GM15510 (cell line): ENCODE data around the gene EEF2KMT.

ENCODE experiments used
- POLR2A ChIP-seq: IDR thresholded peaks from 3 replicates; pipeline ENCODE4 v1.6.1; 2011; ENCODE audit warnings: borderline replicate concordance; ENCODE audit not compliant: insufficient read length; ENCODE audit errors: extremely low read depth

Gene EEF2KMT

DNA sequence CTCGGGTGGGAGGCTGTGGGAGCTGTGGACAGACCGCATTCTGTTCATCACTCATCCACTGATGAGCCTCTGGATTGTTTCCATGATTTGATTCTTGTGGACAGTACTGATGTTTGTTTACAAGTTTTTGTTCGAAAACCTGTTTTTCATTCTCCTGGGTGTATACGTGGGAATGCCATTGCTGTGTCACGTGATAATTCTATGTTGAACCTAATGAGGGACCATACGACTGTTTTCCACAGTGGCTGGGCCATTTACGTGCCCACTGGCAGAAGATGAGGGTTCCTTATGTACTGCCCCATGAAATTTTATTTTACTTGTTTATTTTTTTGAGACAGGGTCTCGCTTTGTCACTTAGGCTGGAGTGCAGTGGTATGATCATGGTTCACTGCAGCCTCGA is 28.5 kb downstream of the EEF2KMT start:
- no peak for TF ChIP-seq POLR2A

DNA sequence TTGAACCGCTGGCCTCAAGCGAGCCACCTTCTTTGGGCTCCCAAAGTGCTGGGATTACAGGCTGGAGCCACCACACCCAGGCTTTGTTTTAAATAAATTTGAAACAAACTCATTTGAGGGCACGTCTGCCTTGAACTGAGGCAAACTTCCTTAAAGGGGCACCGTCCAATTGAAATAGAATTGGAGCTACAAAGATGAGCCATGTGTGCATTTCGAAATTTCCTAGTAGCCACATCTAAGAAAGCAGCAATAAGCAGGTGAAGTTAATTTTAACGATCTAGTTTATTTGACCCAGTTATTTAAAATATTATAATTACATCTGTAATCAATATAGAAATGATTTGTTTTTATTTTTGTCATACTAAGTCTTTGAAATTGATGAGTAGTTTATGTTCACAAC is 31.1 kb downstream of the EEF2KMT start:
- no peak for TF ChIP-seq POLR2A

DNA sequence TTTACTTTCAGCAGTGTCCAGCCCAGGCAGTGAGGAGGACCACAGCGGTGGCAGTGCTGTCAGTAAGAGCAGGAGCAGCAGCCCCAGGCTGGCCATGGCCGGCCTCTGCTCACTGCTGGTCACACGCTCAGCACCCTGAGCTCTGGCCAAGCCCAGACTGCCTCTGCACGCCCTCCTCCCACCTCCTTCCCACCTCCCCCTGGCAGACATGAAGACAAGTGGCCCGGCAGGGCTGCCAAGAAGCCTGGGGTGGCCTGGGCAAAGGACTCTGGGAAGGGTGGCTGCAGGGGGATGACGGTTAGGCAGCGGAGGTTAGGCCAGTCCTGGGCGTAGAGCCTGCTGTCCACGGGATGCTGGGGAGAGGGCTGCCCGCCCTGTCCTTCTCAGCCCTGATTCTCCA is 31.8 kb downstream of the EEF2KMT start, which contains the start of gene C16orf89:
TSS of gene C16orf89 (minus strand) at position 144 of the 400 bp plus-strand sequence. CDS start at position 96, 48 bp downstream.
- TF ChIP-seq POLR2A = no peak

DNA sequence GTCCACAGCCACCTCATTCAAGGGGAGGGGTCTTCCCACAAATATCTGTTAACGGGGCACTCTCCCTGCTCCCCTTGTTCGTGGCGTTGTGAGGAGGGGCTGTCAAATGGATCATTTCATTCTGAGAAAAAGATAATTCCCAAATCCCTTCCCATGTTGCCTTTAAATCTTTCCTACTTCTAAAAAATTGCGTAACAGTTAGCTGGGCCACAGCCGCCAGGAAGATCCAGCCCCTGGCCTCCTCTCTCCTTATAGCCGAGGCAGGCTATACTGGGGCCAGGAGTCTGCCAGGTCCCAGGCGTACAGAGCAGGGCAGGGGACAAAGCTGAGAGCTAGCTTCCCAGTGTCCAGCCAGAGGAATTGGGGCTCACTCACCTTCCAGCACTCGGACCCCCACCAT is 32.3 kb downstream of the EEF2KMT start:
- TF ChIP-seq POLR2A = no peak

DNA sequence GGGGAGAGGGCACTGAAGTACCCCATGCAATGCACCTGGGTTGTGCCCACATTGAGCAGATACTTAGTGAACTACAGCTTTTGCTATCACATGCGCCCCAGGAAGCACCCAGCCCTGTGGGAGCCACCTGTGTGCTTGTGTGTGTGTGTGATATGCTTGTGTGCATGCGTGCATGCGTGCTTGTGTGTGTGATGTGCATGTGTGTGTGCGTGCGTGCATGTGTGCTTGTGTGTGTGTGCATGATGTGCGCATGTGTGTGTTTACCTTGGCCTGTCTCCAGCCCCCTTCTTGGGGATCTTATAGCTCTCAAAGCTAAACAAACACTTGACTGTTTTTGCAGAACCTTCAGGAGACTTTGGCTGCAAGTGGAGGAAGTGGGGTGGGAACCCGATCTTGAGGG is 32.7 kb downstream of the EEF2KMT start:
- no peak for TF ChIP-seq POLR2A

DNA sequence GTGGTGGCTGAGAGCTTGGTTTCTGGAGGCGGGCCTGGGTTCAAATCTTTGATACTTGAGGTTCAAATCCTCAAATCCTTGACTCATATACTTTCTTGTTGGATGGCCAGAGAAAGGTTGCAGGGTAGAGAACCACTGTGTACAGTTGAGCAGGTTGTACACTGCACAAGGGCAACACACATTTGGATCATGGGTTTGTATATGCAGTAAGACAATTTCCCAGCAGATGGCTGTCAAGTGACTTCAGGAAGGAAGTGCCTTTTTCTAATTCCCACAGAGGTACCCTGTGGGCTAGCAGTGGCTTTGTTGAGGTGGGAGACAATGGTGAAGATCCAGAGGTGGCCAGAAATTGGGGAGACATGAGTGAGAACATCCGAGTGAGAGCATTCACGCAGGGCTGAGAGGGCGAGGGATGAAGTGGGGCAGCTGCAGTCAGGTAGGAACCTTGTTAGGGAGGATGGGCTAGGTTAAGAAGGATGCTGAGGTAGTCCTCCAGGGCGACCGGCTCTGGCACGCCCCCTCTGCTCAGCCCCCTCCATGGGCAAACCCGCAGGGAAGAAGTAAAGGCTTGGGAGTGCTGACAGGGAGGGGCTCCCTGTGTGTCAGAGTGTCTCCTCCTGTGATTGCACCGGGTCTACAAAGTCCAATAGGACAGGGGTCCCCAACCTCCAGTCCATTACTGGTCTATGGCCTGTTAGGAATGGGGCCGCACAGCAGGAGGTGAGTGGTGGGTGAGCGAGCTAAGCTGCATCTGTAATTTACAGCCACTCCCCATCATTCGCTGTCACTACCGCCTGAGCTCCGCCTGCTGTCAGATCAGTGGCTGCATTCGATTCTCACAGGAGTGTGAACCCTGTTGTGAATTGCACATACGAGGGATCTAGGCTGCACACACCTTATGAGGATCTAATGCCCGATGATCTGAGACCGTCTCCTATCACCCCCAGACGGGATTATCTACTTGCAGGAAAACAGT is 34.5 kb downstream of the EEF2KMT start:
- no peak for TF ChIP-seq POLR2A

DNA sequence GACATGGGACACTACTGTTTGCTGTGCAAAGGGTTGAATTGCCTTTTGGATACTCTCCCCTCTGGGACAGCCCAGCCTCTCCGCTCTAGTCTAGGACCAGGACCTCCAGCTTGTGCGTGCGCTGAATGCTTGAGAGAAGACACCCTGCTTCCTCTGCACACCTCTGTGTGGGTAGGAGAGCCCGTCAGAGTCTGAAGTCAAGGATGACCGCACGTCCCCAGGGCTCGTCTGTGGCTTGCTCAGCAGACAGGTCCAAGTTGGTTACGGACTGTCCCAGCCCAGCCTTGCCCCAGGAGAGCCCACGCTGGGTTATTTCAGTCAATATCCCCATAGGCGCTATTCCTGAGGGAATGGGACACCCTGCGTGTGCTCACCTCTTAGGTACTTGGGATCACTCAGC is 35.5 kb downstream of the EEF2KMT start:
- no peak for TF ChIP-seq POLR2A

DNA sequence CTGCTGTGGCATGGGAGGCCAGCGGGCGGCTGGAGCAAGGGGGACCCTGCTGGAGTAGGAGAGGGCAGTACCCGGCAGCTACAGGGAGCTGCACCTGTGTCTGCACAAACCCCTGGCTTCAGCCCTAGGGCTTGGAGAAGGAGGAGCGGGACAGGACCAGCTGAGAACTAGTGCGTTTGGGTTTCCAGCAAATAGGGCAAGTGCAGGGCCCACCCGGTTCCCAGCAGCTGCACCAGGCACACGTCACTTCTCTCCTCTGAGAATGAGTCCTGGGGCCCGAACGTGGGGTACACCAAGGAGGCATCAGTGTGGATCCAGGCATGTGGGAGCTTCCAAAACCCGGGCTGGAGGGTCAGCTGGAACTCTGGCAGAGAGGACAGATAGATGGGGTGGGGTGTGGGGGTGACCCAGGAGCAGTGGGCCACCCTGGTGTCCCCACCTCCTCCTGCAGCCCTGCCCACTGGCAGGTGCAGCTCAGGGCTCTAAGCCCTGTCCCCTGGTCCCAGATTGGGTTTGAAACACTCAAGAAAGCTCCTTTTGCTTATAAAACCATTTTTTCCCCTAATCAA is 37.4 kb downstream of the EEF2KMT start:
- TF ChIP-seq POLR2A = no peak

DNA sequence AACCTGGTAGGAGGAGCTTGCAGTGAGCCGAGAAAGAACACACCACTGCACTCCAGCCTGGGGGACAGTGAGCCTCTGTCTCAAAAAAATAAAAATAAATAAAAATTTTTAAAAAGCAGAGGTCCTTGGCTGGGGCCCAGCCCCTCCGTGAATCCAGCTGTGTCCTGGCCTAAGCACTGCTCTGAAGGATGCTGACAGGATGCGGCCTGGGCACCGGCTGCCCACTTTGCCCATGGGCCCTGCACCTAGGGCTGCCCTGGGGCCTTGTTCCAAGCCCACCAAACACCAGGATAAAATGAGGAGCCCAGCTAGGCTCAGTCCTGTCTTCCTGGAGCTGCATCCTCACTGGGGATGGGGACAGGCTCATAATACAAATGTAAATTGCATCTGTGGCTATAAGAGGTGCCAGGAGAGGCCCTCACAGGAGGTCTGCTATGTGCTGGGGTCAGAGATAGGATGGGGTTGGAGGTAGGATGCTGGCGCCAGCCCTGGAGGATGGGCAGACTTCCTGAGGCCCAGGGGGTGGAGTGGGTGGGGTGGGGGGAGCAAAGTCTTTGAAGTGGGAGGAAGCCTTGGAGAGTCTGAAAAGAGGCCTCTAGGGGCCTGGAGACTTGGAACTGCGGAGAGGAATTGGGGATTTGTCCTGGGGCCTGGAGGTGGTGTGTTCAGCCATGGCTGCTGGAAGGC is 38.1 kb downstream of the EEF2KMT start:
- TF ChIP-seq POLR2A = no peak

DNA sequence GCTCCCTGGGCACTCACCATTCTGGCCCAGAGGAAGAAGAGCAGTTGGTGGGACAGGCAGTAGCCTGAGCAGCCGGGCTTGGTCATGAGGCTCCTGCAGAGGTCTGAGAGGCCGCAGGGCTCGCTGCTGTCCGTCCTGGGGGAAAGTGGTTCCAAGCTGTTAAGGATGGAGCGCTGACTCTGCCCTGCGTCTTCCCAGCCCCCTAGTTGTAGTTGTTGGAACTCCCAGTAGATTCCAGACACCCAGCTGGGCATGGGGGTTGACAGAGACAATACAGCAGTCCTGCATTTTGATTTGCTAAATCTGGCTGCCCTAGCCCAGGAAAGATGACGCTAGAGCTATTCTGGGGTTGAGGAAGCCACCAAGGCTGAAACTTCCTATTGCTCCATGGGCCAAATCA is 39.1 kb downstream of the EEF2KMT start:
- no peak for TF ChIP-seq POLR2A

DNA sequence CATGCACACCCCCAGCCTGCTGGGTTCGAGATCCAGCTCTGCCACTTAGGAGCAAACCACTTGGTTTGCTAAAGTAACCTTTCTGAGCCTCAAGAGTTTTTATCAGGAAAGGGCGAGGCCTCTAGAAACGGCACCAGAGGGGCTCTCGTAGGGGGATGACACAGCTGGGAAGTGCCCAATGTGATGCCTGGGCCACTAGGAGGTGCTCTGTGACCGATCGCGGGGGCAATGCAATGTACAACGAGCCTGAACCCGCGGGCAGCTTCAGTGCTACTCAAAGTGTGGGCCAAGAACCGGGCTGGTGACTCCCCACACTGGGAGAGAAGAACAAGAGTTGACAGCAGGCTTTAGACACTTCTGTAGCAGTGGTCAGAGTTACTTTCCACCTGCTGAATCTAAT is 41.2 kb downstream of the EEF2KMT start:
- no peak for TF ChIP-seq POLR2A

DNA sequence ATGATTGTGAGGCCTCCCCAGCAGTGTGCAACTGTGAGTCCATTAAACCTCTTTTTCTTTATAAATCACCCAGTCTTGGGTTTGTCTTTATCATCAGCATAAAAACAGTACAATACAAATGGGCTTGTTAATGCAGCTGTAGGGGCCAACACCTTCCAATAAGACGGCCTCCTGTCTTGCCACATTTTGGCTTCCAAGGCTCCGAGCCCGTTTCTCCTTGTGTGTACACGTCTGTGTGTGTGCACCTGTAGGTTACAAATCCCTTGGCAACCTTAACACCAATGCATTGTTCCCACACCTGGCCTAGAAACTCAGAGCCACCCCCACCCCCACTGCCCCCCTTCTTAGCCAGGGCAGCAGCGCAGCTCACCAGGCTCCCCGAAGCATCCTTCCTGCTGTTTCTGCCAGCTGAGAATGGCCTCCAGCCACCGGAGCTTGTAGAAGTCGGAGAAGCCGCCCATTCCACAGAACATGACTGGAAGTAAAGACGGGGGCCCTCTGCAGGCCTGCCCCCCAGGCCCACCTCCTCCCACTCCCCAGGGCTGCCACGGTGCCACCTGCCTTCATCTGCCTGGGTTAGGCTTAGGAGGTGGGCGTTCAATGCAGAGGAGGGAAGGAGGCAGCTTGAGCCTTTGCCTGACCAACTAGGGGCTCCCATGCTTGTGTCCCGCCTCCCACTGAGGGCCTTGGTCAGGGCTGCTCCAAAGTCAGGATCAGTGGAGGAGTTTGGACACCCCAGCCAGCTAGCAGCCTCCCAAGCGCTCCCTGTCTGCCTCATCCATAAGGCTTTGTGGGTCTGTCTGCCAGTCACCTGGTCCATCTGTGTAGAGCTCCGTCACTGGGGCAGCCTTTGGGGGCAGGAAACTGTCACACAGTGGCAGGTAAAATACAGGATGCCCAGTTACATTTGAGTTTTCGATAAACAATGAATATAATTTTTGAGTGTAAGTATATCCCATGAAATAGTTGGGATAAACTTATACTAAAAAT is 42.4 kb downstream of the EEF2KMT start:
- no peak for TF ChIP-seq POLR2A

DNA sequence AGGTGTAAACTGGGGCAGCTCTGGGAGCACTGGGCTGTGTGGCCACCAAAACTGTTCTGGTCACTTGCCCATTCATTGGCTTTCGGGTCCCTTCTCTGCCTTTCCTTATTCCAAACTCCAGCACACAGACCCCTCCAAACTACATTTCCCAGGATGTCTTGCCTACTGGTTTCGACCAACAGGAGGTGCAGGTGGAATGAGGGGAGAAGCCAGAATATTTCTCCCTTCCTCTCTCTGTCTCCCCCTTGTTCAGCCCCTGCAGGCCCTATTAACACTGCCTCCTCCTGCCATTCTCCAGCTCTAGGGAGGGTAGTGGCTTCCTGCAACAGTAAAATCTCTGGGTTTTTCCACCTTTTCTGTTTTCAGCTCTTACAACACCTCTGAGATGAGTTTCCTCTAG is 50.7 kb downstream of the EEF2KMT start:
- TF ChIP-seq POLR2A = no peak

DNA sequence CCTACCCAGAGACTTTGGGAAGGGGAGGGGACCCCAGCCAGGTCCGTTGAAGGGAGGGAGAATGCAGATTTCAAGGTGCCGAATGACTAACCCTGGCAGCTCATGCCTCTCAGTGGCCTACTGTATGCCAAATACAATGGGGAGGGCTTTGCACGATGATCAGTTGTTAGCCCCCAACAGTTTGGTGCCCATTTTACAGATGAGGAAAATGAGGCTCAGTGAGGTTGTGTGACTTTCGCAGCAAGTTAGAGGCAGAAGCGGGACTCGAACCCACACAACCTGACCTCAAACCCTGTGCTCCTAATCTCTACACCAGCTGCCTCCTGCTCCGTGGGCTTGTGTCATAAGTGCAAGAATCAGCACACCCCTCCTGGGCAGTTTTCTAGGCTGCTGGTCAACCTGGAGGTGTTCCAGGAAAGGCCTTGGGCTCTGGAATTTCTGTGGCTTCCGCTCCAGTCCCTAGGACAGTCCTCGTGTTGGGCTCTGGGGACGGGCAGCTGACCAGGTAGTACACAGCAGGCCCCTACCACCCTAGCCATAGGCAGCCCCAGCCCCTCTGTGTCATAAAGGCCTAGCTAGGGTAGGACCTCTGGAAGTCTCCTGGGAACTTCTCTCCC is 52.0 kb downstream of the EEF2KMT start:
- TF ChIP-seq POLR2A = no peak
